Endodermal cell (in vitro differentiated cells): ENCODE data around the gene KCNAB2. TPM values are rescaled to one million over a fixed set of nuclear protein-coding genes. Genes with fewer than 3 reads are reported as not detected.

ENCODE experiments used
- DNase-seq: peaks from one replicate; pipeline ENCODE4 v3.0.0-alpha.2; 2017
- H3K27ac ChIP-seq: 2 replicates; pipeline ENCODE4 v1.5.1; 2013; ENCODE audit warnings: mild to moderate bottlenecking, low read depth, low read length, moderate library complexity
- H3K27me3 ChIP-seq: 2 replicates; pipeline ENCODE4 v1.6.1; 2013; ENCODE audit warnings: mild to moderate bottlenecking, low read length, moderate library complexity; ENCODE audit not compliant: insufficient read depth, control insufficient read depth, poor library complexity, severe bottlenecking
- H3K36me3 ChIP-seq: 2 replicates; pipeline ENCODE4 v1.7.0; 2013; ENCODE audit warnings: mild to moderate bottlenecking, low read length, moderate library complexity; ENCODE audit not compliant: control insufficient read depth, insufficient read depth
- H3K4me1 ChIP-seq: one replicate; pipeline ENCODE4 v1.7.0; 2013; ENCODE audit warnings: low read length; ENCODE audit not compliant: control insufficient read depth, insufficient read depth
- H3K4me3 ChIP-seq: 2 replicates; pipeline ENCODE4 v1.5.1; 2013; ENCODE audit warnings: mild to moderate bottlenecking, low read length, moderate library complexity
- H3K9ac ChIP-seq: 2 replicates; pipeline ENCODE4 v1.6.1; 2013; ENCODE audit warnings: mild to moderate bottlenecking, low read length, moderate library complexity; ENCODE audit not compliant: poor library complexity, severe bottlenecking; ENCODE audit errors: extremely low read depth
- H3K9me3 ChIP-seq: 2 replicates; pipeline ENCODE4 v1.6.1; 2013; ENCODE audit warnings: mild to moderate bottlenecking, low read length, moderate library complexity; ENCODE audit not compliant: control insufficient read depth
- H3K27ac Mint-ChIP-seq: 2 replicates; pipeline ENCODE4 v1.8.0; 2020; ENCODE audit warnings: mixed read lengths
- H3K27me3 Mint-ChIP-seq: 2 replicates; pipeline ENCODE4 v1.8.0; 2021; ENCODE audit warnings: mild to moderate bottlenecking, mixed read lengths; ENCODE audit not compliant: insufficient read depth
- H3K36me3 Mint-ChIP-seq: 2 replicates; pipeline ENCODE4 v1.8.0; 2020; ENCODE audit warnings: low read depth, mixed read lengths
- H3K4me1 Mint-ChIP-seq: 2 replicates; pipeline ENCODE4 v1.8.0; 2020; ENCODE audit warnings: mixed read lengths
- H3K4me3 Mint-ChIP-seq: 2 replicates; pipeline ENCODE4 v1.8.0; 2020; ENCODE audit warnings: mild to moderate bottlenecking, moderate library complexity, mixed read lengths
- H3K9me3 Mint-ChIP-seq: 2 replicates; pipeline ENCODE4 v1.8.0; 2020; ENCODE audit warnings: mild to moderate bottlenecking, mixed read lengths
- WGBS, 2 experiments: methylation state at CpG; one replicate each; pipeline versions ENCODE4 v1.1.5 to v1.1.7; 2013; ENCODE audit warnings: missing lambda C conversion rate in 2 of 2, mixed read lengths in 1 of 2; ENCODE audit not compliant: insufficient coverage in 1 of 2, insufficient read length in 1 of 2; 5-methylcytosine and 5-hydroxymethylcytosine counted together
- total RNA-seq, 2 donors: library from RNA; stranded (reverse); fragmentation: NEBNext Ultra II Directional in 1 of 2; extraction: Animal tissue kit (Norgen Biotek cat#: 25700) in 1 of 2; gene quantifications; 2 replicates in 1 of 2; 3 replicates in 1 of 2; pipeline ENCODE4 v1.2.1, GENCODE V29; 2021
- TF ChIP-seq, protein P1 (sequence below): fragments of 200-600 bp; sonication (generic); conservative IDR thresholded peaks from 2 replicates; pipeline ENCODE4 v1.5.0; 2021; ENCODE audit warnings: antibody characterized with exemption, mild to moderate bottlenecking

The KCNAB2 gene
- total RNA-seq, 2 donors from 2014 or later = 14.9 to 22.9 TPM

DNA sequence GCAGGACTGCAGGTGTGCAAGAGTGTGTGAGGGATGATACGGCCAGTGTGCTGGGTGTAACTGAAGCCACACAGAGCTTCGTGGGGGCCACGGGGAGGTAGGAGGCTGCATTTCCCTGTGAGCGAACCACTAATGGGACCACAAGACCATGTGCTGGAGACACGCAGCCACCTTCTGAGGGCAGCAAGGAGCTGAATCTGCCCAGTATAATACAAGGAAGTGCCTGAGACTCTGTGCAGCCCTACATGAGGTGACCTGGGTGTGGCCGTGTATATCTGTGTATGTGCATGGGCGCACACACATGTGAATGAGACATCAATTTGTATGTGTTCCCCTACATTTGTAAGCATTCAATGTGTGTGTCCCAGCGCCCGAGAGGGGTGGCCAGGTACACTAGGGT is 83.6 kb downstream of the KCNAB2 start:
- peaks cover 39% of the 10 kb centered on the region for H3K27me3 Mint-ChIP-seq
- no peak overlapping the region for H3K9ac ChIP-seq
- H3K9me3 Mint-ChIP-seq = peaks cover 6% of the 10 kb centered on the region
- no peaks in the 10 kb centered on the region for H3K36me3 ChIP-seq
- no peaks in the 10 kb centered on the region for H3K27me3 ChIP-seq
- no peak overlapping the region for H3K27ac Mint-ChIP-seq
- no peaks in the 10 kb centered on the region for H3K4me1 ChIP-seq
- H3K36me3 Mint-ChIP-seq = no peaks in the 10 kb centered on the region
- H3K4me3 ChIP-seq = no peak overlapping the region
- H3K4me3 Mint-ChIP-seq = no peak overlapping the region
- DNase-seq = no peak
- H3K27ac ChIP-seq = no peak overlapping the region
- WGBS, 2 experiments = 92 to 94% methylated on average over 6 to 9 of the region's 9 CpGs
- no peaks in the 10 kb centered on the region for H3K9me3 ChIP-seq
- TF ChIP-seq, protein P1, sequence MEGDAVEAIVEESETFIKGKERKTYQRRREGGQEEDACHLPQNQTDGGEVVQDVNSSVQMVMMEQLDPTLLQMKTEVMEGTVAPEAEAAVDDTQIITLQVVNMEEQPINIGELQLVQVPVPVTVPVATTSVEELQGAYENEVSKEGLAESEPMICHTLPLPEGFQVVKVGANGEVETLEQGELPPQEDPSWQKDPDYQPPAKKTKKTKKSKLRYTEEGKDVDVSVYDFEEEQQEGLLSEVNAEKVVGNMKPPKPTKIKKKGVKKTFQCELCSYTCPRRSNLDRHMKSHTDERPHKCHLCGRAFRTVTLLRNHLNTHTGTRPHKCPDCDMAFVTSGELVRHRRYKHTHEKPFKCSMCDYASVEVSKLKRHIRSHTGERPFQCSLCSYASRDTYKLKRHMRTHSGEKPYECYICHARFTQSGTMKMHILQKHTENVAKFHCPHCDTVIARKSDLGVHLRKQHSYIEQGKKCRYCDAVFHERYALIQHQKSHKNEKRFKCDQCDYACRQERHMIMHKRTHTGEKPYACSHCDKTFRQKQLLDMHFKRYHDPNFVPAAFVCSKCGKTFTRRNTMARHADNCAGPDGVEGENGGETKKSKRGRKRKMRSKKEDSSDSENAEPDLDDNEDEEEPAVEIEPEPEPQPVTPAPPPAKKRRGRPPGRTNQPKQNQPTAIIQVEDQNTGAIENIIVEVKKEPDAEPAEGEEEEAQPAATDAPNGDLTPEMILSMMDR = no peak
- no peaks in the 10 kb centered on the region for H3K4me1 Mint-ChIP-seq

DNA sequence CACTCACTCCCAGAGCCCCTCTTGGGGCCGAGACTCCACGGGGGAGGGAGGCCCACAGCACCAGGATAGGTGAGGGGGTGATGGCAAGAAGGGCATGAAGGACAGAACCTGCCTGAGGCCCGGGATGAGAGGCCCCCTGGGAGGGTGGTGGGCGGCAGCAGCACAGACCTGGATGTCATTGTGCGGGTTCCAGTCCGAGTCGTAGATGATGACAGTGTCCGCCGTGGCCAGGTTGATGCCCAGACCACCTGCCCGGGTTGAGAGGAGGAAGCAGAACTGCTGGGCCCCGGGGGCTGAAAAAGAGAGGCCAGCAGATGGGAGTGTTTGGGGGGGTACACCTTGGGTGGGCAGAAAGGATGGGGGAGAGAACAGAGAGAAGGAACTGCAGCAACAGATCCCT is 84.3 kb downstream of the KCNAB2 start:
- no peak for DNase-seq
- Histone ChIP-seq H3K4me1 (no peaks in the 10 kb centered on the region), H3K9ac (no peak overlapping the region), H3K27ac (no peak overlapping the region), H3K27me3 (no peaks in the 10 kb centered on the region), H3K4me3 (no peak overlapping the region), H3K9me3 (no peaks in the 10 kb centered on the region), H3K36me3 (no peaks in the 10 kb centered on the region)
- TF ChIP-seq, protein P1 = no peak
- Mint-ChIP-seq H3K9me3 (peaks cover 6% of the 10 kb centered on the region), H3K36me3 (no peaks in the 10 kb centered on the region), H3K27me3 (peaks cover 39% of the 10 kb centered on the region), H3K4me3 (no peak overlapping the region), H3K4me1 (no peaks in the 10 kb centered on the region), H3K27ac (no peak overlapping the region)
- WGBS, 2 experiments = 78 to 90% methylated on average over 2 to 11 of the region's 11 CpGs

DNA sequence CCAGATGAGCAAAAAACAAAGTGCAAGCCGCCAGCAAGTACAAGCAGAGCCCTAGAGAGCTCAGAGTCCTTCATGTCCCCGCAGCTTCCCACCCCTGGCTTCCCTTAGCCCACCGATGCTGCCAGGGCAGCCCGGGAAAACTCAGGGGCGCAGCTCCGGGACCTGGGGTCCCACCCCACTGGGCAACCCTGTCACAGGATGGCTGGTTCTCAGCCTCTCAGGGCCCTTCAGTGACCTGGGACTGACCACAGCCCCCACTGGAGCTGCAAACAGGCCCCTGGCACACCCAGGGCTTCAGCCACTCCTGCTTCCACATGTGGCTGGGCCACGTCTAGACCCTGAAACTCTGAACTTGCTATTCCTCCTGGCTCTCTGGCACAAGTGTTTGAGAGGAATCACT is 84.9 kb downstream of the KCNAB2 start:
- Histone ChIP-seq H3K36me3 (no peaks in the 10 kb centered on the region), H3K9me3 (no peaks in the 10 kb centered on the region), H3K27me3 (no peaks in the 10 kb centered on the region), H3K9ac (no peak overlapping the region), H3K4me3 (no peak overlapping the region), H3K27ac (no peak overlapping the region), H3K4me1 (no peaks in the 10 kb centered on the region)
- TF ChIP-seq, protein P1 = no peak
- Mint-ChIP-seq H3K36me3 (no peaks in the 10 kb centered on the region), H3K9me3 (peaks cover 6% of the 10 kb centered on the region), H3K27me3 (peaks cover 39% of the 10 kb centered on the region), H3K27ac (no peak overlapping the region), H3K4me1 (no peaks in the 10 kb centered on the region), H3K4me3 (no peak overlapping the region)
- no peak for DNase-seq
- 88 to 100% methylated on average over 4 to 7 of the region's 7 CpGs for WGBS, 2 experiments
